ENCODE measurements around the gene DIP2C. TPM values are rescaled to one million over a fixed set of nuclear protein-coding genes. Genes with fewer than 3 reads are reported as not detected.

DIP2C gene
- total RNA-seq, 1 experiment from 2014 or later = 11.4 TPM

DNA sequence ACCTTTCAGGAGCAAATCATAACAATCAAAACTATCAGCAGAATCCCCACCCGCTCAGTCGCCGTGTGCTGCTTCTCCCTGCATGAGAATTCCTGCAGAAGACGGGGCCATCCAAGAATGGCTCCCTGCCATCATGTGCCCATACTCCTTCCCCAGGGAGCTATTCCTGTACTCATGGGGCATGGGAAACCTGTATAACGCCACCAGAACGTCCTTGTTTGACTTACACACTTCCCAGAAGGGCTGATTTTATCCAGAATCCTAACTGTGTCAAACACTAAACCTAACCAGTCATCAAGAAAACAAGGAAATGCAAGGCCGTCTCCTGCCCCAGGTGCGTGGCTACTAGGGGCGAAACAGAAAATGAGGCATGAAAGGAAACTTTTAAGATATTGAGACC, 16.0 kb downstream of the DIP2C start:
- H3K4me1 Mint-ChIP-seq (ENCODE audit: low read depth, unreplicated experiment) = no peaks in the 10 kb centered on the region
- H3K9me3 Mint-ChIP-seq (ENCODE audit: unreplicated experiment) = no peaks in the 10 kb centered on the region
- H3K27me3 ChIP-seq (replicated peaks; ENCODE audit: control insufficient read depth, insufficient read depth, low read length) = no peaks in the 10 kb centered on the region
- H3K9me3 ChIP-seq = no peaks in the 10 kb centered on the region
- H3K36me3 Mint-ChIP-seq (ENCODE audit: insufficient read depth, unreplicated experiment) = no peaks in the 10 kb centered on the region
- H3K4me1 ChIP-seq = no peaks in the 10 kb centered on the region
- H3K4me3 ChIP-seq (ENCODE audit: low read depth, low read length) = no peak overlapping the region
- no peak for DNase-seq
- CTCF ChIA-PET = no interaction called here
- no peaks in the 10 kb centered on the region for H3K27me3 Mint-ChIP-seq (ENCODE audit: insufficient read depth, unreplicated experiment)
- TF ChIP-seq, protein P1, sequence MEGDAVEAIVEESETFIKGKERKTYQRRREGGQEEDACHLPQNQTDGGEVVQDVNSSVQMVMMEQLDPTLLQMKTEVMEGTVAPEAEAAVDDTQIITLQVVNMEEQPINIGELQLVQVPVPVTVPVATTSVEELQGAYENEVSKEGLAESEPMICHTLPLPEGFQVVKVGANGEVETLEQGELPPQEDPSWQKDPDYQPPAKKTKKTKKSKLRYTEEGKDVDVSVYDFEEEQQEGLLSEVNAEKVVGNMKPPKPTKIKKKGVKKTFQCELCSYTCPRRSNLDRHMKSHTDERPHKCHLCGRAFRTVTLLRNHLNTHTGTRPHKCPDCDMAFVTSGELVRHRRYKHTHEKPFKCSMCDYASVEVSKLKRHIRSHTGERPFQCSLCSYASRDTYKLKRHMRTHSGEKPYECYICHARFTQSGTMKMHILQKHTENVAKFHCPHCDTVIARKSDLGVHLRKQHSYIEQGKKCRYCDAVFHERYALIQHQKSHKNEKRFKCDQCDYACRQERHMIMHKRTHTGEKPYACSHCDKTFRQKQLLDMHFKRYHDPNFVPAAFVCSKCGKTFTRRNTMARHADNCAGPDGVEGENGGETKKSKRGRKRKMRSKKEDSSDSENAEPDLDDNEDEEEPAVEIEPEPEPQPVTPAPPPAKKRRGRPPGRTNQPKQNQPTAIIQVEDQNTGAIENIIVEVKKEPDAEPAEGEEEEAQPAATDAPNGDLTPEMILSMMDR (IDR thresholded peaks at IDR 0.05; ENCODE audit: insufficient read depth in 1 of 2, low read depth in 1 of 2, low read length in 1 of 2, severe bottlenecking in 1 of 2, unreplicated experiment in 1 of 2) = no peak
- no peaks in the 10 kb centered on the region for H3K36me3 ChIP-seq (ENCODE audit: control insufficient read depth, insufficient read depth, low read length)
- BruUV-seq (replicated peaks) = no TSS peak
- no peak overlapping the region for H3K27ac Mint-ChIP-seq (ENCODE audit: unreplicated experiment)
- intact Hi-C loops (cut with micrococcal nuclease; ENCODE audit: unreplicated experiment) = no loop called here
- POLR2A ChIA-PET = no interaction called here
- no peak overlapping the region for H3K4me3 Mint-ChIP-seq (ENCODE audit: unreplicated experiment)

DNA sequence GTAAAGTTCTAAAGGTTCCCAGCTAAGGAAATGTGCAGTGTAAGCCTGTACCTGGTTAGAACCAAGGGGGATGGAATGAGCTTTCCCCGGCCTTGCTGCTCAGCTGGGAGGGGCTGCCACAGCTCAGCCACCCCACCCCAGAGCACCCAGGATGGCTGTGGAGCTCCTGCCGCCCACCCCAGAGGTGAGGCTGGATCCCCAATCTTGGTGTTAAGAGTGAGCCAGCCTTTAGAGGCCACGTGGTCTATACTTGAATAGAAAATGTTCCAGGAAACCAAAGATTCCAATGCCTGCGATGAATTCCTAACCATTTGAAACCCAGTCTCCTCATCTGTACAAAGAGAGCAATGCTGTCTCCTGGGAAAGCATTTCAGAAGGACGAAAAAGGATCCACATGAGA, 16.5 kb downstream of the DIP2C start:
- H3K36me3 Mint-ChIP-seq (ENCODE audit: insufficient read depth, unreplicated experiment) = no peaks in the 10 kb centered on the region
- H3K27ac Mint-ChIP-seq (ENCODE audit: unreplicated experiment) = no peak overlapping the region
- DNase-seq = no peak
- BruUV-seq (replicated peaks) = no TSS peak
- H3K4me3 Mint-ChIP-seq (ENCODE audit: unreplicated experiment) = no peak overlapping the region
- Histone ChIP-seq H3K9me3 (no peaks in the 10 kb centered on the region; the same call in 1 of the 2 replicates), H3K27me3 (replicated peaks; ENCODE audit: control insufficient read depth, insufficient read depth, low read length) (no peaks in the 10 kb centered on the region), H3K36me3 (ENCODE audit: control insufficient read depth, insufficient read depth, low read length) (no peaks in the 10 kb centered on the region), H3K4me1 (no peaks in the 10 kb centered on the region), H3K4me3 (ENCODE audit: low read depth, low read length) (no peak overlapping the region)
- no peaks in the 10 kb centered on the region for H3K4me1 Mint-ChIP-seq (ENCODE audit: low read depth, unreplicated experiment)
- no peaks in the 10 kb centered on the region for H3K27me3 Mint-ChIP-seq (ENCODE audit: insufficient read depth, unreplicated experiment)
- TF ChIP-seq, protein P1 (IDR thresholded peaks at IDR 0.05; ENCODE audit: insufficient read depth in 1 of 2, low read depth in 1 of 2, low read length in 1 of 2, severe bottlenecking in 1 of 2, unreplicated experiment in 1 of 2) = no peak
- CTCF ChIA-PET = no interaction called here
- intact Hi-C loops (cut with micrococcal nuclease; ENCODE audit: unreplicated experiment) = no loop called here
- POLR2A ChIA-PET = no interaction called here
- H3K9me3 Mint-ChIP-seq (ENCODE audit: unreplicated experiment) = no peaks in the 10 kb centered on the region

DNA sequence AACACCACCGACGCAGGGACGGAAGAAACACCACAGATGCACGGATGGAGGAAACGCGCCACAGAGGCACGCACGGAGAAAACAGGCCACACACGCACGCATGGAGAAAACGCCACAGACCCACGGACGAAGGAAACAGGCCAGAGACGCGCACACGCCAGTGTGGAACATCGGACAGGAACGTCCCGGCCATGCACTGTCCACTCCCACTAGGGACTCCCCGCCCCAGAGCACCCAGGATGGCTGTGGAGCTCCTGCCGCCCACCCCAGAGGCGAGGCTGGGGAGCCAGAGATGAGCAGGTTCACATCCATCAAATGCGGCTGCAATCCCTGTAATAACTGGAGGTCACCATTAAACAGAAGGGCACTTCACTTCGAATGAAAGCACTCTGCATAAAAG, 17.3 kb downstream of the DIP2C start:
- Histone ChIP-seq H3K4me1 (no peaks in the 10 kb centered on the region), H3K9me3 (no peaks in the 10 kb centered on the region; the same call in 1 of the 2 replicates), H3K27me3 (replicated peaks; ENCODE audit: control insufficient read depth, insufficient read depth, low read length) (no peaks in the 10 kb centered on the region), H3K4me3 (ENCODE audit: low read depth, low read length) (no peak overlapping the region), H3K36me3 (ENCODE audit: control insufficient read depth, insufficient read depth, low read length) (no peaks in the 10 kb centered on the region)
- Mint-ChIP-seq H3K9me3 (ENCODE audit: unreplicated experiment) (no peaks in the 10 kb centered on the region), H3K4me3 (ENCODE audit: unreplicated experiment) (no peak overlapping the region), H3K27ac (ENCODE audit: unreplicated experiment) (no peak overlapping the region), H3K36me3 (ENCODE audit: insufficient read depth, unreplicated experiment) (no peaks in the 10 kb centered on the region), H3K27me3 (ENCODE audit: insufficient read depth, unreplicated experiment) (no peaks in the 10 kb centered on the region), H3K4me1 (ENCODE audit: low read depth, unreplicated experiment) (no peaks in the 10 kb centered on the region)
- ChIA-PET POLR2A (no interaction called here), CTCF (no interaction called here)
- TF ChIP-seq, protein P1 (IDR thresholded peaks at IDR 0.05; ENCODE audit: insufficient read depth in 1 of 2, low read depth in 1 of 2, low read length in 1 of 2, severe bottlenecking in 1 of 2, unreplicated experiment in 1 of 2) = no peak
- no peak for DNase-seq
- intact Hi-C loops (cut with micrococcal nuclease; ENCODE audit: unreplicated experiment) = no loop called here
- BruUV-seq (replicated peaks) = no TSS peak
